Stimulated activated CD8-positive, alpha-beta memory T cell treated with anti-CD3 and anti-CD28 coated beads, Interleukin-7, amount 100 ng/mL, for 4 hours (primary cell): ENCODE results near the gene GLS2.
"Not testable (repeated sequence)": the region's sequence is repeated elsewhere in the genome, so short reads cannot be mapped to it uniquely, and the experiment has no call there.

Source experiments
- DNase-seq, 2 donors: peaks; one replicate each; pipeline ENCODE4 v3.0.0-alpha.2; 2020; ENCODE audit warnings: low read depth in 2 of 2

The GLS2 gene

DNA sequence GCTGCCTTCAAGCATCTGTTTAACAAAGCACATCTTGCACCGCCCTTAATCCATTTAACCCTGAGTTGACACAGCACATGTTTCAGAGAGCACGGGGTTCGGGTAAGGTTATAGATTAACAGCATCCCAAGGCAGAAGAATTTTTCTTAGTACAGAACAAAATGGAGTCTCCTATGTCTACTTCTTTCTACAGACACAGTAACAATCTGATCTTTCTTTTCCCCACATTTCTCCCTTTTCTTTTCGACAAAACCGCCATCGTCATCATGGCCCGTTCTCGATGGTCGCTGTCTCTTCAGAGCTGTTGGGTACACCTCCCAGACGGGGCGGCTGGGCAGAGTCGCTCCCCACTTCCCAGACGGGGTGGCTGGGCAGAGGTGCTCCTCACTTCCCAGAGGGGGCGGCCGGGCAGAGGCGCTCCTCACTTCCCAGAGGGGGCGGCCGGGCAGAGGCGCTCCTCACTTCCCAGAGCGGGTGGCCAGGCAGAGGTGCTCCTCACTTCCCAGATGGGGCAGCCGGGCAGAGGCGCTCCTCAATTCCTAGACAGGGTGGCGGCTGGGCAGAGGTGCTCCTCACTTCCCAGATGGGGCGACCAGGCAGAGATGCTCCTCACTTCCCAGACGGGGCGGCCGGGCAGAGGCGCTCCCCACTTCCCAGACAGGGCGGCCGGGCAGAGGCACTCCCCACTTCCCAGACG lies 5.6 kb upstream of the GLS2 start:
- not testable (repeated sequence) for DNase-seq

DNA sequence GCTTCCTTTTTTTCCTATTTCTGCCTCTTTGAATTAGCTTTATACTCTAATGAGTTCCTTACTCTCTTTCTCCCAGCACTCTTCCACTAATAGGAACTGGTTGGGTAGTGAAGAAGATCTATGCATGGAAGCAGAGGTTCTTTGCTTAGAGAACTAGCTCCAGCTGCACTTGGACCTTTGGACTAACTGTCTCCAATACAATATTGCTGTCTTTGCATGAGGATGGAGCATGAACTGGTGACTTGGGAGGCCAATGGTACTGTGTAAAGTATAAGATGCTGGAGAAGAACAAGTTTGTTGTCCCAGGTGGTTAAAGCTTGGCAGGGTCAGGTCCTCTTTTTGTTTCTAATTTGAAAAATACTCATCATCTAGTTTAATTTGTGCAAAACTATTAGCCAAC lies 2.4 kb upstream of the GLS2 start:
- DNase-seq = no peak

DNA sequence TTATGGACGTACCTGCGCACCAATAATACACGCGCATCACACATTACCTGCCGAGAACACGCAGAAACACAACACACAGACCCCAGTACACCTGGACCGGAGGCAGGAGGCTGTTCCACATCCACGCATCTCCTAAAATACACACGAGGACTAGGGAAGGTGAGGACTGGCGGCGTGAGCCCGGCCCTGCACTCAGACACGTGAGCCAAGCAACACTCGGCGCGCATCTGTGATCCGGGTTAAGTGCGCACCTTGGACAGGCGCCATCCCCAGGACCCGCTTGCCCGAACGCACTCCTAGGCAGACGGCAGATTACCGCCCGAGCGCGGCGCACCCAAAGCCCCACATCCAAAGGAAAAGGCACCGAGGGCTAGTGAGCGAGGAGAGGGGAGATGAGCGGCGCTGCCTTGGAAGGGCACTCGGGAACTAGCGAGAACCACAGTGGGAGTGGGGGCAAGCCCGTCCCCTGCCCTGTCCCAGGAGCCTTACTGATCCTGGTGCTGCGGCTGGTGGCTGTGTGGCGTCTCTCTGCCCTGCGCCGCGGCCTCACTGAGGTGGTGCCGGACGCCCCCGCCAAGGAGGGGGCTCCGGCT lies 417 bp downstream of the GLS2 start:
- no peak for DNase-seq

DNA sequence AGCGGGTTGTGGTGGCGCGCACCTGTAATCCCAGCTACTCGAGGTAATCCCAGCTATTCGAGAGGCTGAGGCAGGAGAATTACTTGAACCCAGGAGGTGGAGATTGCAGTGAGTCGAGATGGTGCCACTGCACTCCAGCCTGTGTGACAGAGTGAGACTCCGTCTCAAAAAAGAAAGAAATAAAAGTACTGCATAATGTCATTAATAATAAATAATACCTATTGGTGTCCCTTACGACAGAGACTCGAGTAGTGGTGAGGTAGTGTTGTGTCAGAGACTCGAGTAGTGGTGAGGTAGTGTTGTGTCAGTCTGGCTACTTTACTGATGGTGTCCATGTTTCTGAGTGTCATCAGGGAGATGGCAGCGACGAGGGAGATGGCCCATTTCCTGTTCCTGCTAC lies 1.3 kb downstream of the GLS2 start:
- DNase-seq = no peak

DNA sequence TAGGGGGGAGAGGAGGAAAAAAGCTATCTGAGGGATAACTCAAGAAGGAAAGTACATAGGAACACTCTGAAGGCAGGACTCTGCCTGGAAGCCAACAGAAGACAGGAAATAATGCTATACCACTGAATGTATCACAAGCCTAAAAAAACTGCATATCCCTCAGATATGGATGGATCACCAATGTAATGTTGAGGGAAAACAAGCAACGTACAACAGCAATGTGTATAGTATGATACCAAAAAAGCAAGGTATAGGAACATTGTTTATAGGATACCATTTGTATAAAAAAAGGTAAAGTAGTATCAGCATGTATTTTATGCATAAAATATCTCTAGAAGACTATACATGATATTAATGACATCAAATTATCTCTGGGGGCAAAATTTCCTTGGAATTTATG lies 3.4 kb downstream of the GLS2 start:
- DNase-seq = no peak

DNA sequence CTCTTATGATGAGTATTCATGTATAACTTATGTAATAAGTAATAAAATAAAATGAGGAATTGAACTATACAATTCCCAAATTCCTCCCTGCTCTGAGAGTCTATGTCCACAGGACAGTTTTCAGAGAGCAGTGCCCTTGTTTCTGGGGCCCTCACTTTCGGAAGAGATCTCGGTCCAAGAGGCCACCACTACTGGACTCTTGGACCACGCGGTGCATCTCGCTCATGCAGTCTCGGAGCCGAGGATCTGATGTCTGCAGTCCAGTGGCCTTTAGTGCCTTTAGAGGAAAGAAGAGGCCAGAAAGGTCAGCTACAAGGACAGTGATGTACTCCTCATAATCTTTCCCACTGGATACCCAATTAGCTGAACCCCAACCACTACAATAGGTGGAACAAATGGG lies 8.3 kb downstream of the GLS2 start:
- DNase-seq = no peak

DNA sequence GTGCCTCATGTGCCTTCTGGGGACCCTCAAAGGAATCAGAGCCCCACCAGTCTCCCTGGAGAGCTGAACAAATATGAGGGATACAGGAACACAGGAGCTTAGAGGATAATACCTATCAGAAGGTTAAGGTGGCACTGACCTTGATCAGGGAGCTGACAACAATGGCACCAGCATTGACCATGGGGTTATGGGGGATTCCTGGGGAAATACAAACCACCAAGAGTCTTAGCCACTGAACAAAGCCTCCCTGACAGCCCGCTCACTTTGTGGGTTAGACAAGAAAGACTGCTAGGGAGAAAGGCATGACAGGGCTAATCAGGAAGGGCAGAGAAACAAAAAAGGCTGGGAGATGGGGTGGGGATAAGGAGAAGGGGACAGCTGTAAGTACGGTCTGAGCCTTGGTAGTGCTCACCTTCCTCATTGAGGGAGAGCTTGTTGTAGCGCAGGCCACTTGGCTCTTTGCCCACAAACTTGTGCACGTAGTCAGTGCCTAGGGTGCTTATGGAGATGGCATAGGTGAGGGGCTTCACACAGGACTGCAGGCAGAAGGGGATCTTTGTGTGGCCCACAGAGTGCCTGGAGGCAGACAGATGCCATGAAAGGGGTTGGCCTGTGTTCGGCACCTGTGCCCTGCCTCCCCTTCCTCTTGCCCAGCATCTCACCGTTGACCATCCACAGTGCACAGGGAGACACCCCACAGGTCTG lies 10.3 kb downstream of the GLS2 start:
- no peak for DNase-seq

DNA sequence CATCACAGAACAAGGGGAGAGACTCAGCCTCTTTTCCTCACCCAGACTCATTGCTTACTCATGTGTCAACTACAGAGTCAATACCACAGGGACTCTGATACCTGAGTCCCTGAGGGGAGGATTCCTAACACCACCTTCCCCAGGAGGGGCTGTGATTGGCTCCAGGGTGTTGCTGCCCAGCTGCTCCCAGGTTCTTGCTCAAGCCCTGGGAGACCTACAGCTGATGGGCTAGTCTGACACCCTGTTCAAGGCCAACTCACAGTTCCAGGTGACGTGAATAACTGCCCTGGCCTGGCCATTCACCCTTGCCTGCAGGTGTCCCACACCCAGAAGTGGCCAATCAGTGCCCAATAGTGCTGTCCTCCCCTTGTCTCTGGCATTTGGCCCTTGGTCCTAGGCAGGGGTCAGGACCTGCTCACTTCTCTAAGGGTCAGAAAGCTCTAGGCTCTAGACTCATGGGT lies 11.0 kb downstream of the GLS2 start:
- DNase-seq = no peak

DNA sequence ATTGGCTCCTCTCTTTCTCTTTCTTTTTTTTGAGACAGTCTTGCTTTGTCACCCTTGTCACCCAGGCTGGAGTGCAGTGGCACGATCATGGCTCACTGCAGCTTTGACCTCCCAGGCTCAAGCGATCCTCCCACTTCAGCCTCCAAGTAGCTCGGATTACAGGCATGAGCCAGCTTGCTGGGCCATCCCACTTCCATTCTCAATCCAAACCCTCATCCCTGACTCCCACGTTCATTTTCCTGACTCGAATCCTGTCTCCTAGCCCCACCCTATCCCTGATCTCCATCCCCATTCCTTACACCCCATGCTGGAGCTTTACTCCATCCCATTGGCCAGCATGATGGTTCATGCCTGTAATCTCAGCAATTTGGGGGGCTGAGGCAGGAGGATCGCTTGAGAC lies 11.8 kb downstream of the GLS2 start:
- no peak for DNase-seq

DNA sequence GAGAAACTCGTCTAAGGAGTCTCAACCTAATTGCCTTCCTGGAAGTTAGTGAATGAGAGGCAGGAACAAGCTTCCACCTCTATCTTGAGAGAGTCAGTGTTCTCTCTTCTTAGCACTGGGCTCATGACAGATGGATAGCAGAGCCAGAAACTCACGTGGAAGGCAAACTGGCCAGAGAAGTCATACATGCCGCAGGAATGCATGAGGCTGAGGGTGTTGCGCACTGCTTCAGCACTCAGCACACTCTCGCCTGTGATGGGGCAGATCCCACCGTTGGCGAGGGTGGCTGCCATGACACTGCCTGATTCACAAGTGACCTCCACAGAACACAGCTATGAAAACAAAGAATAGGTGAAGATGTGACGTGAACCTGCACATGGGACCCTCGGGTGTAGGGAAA lies 13.6 kb downstream of the GLS2 start:
- no peak for DNase-seq

DNA sequence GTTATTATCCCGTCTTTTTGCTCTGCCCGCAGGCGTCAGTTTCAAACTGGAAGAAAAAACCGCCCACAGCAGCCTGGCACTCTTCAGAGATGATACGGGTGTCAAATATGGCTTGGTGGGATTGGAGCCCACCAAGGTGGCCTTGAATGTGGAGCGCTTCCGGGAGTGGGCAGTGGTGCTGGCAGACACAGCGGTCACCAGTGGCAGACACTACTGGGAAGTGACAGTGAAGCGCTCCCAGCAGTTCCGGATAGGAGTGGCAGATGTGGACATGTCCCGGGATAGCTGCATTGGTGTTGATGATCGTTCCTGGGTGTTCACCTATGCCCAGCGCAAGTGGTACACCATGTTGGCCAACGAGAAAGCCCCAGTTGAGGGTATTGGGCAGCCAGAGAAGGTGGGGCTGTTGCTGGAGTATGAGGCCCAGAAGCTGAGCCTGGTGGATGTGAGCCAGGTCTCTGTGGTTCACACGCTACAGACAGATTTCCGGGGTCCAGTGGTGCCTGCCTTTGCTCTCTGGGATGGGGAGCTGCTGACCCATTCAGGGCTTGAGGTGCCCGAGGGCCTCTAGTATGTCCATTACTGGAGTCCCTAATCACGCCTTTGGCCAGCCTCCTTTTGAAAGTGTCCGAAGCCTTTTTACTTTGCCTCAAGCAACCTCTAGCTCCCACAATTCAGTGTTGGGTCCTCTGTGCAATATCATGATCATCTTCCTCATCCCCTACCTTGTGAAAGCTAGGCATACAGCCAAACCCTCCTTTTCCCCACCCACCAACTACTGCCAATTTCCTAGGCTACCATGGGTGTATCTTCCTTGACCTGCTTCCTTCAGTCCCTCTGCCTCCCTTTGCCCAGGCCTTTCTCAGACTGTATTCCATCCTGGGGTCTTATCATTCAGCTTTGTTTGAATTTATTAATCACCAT lies 18.7 kb downstream of the GLS2 start:
- no peak for DNase-seq

DNA sequence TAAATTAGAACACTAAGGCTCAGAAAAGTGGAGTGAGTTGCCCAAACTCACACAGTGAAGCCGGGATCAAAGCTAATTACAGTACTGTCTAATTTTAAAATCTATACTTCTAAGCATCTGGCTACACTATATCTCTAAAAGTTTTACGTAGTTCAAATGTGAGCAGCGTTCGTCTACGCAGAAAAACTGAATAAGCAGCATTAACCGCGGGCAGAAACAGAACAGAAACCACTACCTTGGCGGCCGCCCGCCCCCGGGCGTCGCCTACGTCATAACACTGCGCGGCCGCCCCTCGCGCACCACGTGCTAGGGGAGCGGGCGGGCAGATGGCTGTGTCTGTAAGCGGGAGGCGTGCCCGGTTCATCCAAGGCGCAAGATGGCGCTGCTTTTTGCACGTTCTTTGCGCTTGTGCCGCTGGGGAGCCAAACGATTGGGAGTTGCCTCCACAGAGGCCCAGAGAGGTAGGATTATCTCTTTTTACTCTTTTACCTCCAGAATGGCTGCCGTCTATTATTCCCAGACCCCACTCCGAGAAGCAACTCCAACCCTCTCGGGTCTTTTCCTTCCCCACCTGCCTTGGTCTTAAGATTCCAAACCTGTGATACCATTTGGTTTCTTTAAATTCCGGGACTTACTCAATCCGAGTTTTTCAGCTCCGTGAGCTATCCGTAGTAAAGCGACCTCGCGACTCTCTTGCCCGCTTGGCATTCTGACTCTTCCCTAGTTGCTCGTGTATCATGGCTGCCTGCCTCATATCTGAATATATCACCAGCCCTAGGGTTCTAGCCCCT lies 19.6 kb downstream of the GLS2 start, which contains the start of gene SPRYD4:
SPRYD4 (plus strand) TSS at position 363 of the 791 bp plus-strand sequence; CDS start at position 377, 14 bp downstream.
- peak; percentile 87 to 92 for DNase-seq

DNA sequence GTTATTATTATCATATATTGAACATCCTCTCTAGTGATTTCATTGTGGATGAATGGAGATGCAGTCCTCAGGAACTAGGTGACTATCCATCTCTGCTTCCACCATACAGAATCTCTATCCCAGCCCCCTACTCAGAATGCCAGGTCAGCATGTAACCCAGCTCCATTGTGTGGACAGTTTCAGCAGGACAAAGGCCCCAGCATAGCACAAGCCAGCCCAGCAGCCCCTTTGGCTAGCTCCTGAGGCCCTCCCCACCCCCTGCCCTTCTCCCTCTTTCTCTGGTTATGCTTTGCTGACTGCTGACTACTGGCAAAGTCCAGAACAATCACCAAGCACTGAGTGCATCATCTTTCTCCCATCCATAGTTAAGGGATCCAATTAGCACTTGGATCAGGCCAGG lies 25.4 kb downstream of the GLS2 start:
- DNase-seq = no peak

DNA sequence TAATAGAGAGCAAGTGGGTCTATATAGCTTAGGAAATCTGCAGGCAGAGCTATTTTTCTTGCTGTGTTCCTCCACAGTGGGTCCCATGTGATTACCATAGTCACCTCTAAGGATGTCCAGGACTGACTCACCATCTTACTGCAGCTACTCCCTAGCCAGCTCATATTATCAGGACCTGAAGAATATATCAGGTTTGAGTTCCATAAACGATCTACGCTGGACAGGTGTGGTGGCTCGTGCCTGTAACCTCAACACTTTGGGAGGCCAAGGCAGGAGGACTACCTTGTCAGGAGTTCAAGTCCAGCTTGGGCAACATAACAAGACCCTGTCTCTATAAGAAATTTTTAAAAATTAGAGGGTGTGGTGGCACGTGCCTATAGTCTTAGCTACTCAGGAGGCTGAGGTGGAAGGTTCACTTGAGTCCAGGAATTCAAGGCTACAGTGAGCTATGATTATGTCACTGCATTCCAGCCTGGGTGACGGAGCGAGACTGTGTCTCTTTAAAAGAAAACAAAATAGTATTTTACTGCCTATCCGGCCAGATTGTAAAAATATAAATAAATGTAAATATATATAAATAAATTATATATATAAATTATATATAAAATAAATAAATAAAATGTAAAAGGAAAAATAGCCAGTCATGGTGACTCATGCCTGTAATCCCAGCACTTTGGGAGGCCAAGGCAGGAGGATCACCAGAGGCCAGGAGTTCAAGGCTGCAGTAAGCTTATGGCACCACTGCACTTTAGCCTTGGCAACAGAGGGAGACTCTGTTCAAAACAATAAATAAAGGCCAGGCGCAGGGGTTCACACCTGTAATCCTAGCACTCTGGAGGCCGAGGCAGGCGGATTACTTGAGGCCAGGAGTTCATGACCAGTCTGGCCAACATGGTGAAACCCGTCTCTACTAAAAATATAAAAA lies 26.5 kb downstream of the GLS2 start:
- DNase-seq = no peak

DNA sequence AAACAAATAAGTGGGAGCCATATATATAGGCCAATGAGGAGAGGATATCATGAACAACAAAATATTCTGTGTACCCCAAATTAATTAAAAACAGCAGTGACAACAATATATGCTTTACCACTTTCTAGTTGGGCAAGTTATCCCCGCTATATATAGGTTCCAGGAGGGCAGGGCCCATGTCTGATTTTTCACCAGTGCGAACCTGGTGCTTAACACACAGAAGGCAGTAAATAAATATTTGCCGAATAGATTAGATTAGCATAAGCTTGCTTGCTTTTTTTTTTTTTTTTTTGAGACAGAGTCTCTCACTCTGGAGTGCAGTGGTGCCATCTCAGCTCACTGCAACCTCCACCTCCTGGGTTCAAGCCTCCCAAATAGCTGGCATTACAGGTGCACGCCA lies 30.1 kb downstream of the GLS2 start:
- no peak for DNase-seq

DNA sequence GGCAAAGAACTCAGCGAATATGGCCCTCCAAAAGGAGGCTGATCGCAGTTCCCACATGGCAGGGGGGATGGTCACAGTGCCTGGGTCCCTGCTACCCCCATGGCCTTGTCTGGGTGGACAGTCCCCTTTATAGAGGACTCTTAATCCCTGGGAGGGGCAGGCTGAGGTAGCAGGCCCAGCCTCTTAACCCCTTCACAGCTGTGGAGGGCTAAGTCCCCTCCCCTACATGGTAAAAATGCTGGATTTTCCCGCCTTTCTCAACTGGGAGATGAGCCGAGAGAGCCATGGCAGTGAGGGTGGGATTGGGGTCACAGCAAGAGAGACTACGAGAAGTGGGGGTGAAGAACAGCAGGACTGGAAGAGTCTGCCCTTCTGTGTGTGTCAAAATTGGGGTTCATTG lies 33.4 kb downstream of the GLS2 start, which contains the start of gene MIP:
MIP (minus strand) TSS at position 101 of the 400 bp plus-strand sequence; CDS start at position 57, 44 bp downstream.
- DNase-seq = no peak

DNA sequence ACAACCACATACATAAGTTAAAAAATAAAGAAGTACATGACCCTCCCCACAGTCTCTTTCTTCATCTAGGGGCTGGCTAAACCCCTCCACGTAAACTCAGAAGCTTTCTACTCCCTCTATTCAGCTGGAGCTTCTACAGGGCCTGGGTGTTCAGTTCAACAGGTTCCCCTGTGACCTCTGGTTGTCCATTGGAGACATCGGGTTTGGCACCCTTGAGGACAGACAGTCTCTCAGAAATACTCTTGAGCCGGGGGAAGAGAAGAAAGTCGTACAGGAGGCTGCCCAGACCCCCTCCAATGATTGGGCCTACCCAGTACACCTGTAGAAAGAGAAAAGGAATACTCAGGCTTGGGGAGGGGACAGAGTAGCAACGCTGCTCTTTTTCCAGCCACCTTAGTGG lies 36.8 kb downstream of the GLS2 start:
- DNase-seq = no peak

DNA sequence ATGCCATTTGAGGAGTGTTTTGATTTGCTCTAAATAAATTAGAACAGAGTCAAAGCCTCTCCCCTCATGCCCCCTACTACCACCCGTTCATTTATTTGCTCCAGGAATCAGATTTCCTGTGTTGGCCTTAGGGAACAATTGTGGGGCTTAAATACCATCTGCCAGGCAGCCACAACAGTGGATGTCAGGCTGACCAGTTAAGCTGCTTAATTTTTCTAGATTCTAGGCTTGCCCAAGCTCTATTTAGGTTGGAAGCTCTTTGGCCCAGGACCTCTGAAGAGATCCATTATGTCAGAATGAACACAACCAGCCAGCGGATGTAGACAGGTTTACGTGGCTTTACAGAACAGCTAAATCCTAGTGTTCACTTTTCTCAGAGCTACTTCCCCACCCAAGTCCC lies 37.7 kb downstream of the GLS2 start:
- DNase-seq = no peak

DNA sequence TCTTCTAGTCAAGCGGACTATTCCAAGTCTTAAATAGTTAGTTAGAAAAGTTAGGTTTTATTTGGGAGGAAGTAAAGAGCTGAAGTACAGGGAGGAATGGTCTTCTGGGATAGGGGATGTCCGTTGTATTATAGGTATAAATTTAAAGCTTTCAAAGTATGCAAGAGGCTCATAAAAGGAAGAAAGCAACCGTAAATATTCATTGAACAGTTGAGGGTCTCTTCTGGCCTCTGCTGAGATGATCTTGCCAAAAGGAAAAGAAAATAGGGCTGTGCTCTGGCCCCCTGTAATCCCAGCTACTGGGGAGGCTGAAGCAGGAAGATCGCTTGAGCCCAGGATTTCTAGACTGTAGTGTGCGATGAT lies 38.4 kb downstream of the GLS2 start:
- DNase-seq = no peak
